Heart left ventricle (tissue), 13 donors: ENCODE measurements around the gene ABTB2.

Source experiments
- POLR2A ChIP-seq, 2 donors: fragments of 450-650 bp; IDR thresholded peaks; one replicate each; pipeline ENCODE4 v1.6.1; 2017; ENCODE audit warnings: antibody characterized with exemption in 2 of 2, mild to moderate bottlenecking in 2 of 2, moderate library complexity in 2 of 2
- TF ChIP-seq, protein P1 (sequence below), 12 donors: fragments of 200-600 bp; sonication (generic) in 4 of 12; IDR thresholded peaks; one replicate each; pipeline versions ENCODE4 v1.5.0 to v1.8.0; 2018 to 2022; ENCODE audit warnings: antibody characterized with exemption in 12 of 12, mild to moderate bottlenecking in 5 of 12
- donor health status: ischemic (EF 13 %, LVEDD 7.1; RV severe dilation, severe dysfunction).
- donor health status: DM: no; HTN: yes; CAD: no.
- donor health status: DM: no; HTN: no; CAD: no.
- donor health status: ischemic (EF 25% LVEDD 6.9; RV normal size, moderate dysfunction).
- donor health status: ischemic (EF 25% LVEDD 5.7; RV mildly dilated, moderate dysfunction).
- donor health status: ischemic (EF 35%, LVEDD 5.7; RV mildly dilated, moderate dysfunction).
- donor health status: nonischemic (EF 11% LVEDD 7.7; RV severe dilation, severe dysfunction).
- donor health status: DM: yes; HTN: yes; CAD: no.
- donor health status: PGD.
- donor health status: ischemic (EF 29% LVEDD 5.4; RV normal size, mild dysfunction).
- donor health status: nonischemic (EF 23%, LVEDD 6.1; RV moderate dilation, normal function).

DNA sequence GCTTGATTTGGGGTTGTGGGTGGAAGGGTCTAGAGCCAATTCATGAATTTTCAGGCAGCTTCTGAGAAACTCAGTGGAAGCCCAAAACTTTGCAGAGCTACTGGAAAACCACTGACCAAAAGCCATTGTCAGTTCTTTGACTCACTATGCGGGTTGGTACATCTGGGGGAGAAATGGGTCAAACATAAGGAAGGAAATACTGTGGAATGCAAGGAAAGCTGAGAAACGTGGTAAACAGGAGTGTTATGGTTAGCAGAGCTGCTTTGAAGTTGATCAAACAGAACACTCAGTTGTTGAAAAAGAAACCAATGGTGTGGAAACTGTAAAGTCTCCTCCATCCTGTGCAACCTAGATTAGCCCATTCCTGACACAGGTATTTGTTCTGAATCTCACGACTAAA, 6.3 kb upstream of the ABTB2 start:
- TF ChIP-seq POLR2A (IDR thresholded peaks at IDR 0.05) = no peak
- TF ChIP-seq, protein P1, sequence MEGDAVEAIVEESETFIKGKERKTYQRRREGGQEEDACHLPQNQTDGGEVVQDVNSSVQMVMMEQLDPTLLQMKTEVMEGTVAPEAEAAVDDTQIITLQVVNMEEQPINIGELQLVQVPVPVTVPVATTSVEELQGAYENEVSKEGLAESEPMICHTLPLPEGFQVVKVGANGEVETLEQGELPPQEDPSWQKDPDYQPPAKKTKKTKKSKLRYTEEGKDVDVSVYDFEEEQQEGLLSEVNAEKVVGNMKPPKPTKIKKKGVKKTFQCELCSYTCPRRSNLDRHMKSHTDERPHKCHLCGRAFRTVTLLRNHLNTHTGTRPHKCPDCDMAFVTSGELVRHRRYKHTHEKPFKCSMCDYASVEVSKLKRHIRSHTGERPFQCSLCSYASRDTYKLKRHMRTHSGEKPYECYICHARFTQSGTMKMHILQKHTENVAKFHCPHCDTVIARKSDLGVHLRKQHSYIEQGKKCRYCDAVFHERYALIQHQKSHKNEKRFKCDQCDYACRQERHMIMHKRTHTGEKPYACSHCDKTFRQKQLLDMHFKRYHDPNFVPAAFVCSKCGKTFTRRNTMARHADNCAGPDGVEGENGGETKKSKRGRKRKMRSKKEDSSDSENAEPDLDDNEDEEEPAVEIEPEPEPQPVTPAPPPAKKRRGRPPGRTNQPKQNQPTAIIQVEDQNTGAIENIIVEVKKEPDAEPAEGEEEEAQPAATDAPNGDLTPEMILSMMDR (IDR thresholded peaks at IDR 0.05) = no peak
